Nephron progenitor cell (in vitro differentiated cells): Measurements from ENCODE around the gene PYDC2.

ENCODE experiments used
- DNase-seq: peaks from one replicate; pipeline ENCODE4 v3.0.0; 2021
- H3K27ac Mint-ChIP-seq: 2 replicates; pipeline ENCODE4 v1.8.0; 2021; ENCODE audit warnings: mild to moderate bottlenecking, moderate library complexity, mixed read lengths
- H3K27me3 Mint-ChIP-seq: 2 replicates; pipeline ENCODE4 v1.8.0; 2021; ENCODE audit warnings: mild to moderate bottlenecking, low read depth, mixed read lengths; ENCODE audit not compliant: poor library complexity
- H3K36me3 Mint-ChIP-seq: 2 replicates; pipeline ENCODE4 v1.8.0; 2021; ENCODE audit warnings: low read depth, mixed read lengths
- H3K4me1 Mint-ChIP-seq: 2 replicates; pipeline ENCODE4 v1.8.0; 2021; ENCODE audit warnings: mixed read lengths
- H3K4me3 Mint-ChIP-seq: 2 replicates; pipeline ENCODE4 v1.8.0; 2021; ENCODE audit warnings: mild to moderate bottlenecking, moderate library complexity, mixed read lengths
- H3K9me3 Mint-ChIP-seq: 2 replicates; pipeline ENCODE4 v1.8.0; 2021; ENCODE audit warnings: mild to moderate bottlenecking, moderate library complexity, mixed read lengths
- CTCF ChIP-seq: fragments of 200-600 bp; sonication (generic); IDR thresholded peaks from 2 replicates; pipeline ENCODE4 v1.5.0; 2021; ENCODE audit warnings: antibody characterized with exemption

The PYDC2 gene

GRCh38 chr3:191493336-191493735 lies 32.4 kb downstream of the PYDC2 start:
- Mint-ChIP-seq H3K9me3 (no peaks in the 10 kb centered on the region), H3K4me1 (no peaks in the 10 kb centered on the region), H3K36me3 (no peaks in the 10 kb centered on the region), H3K4me3 (no peak overlapping the region), H3K27me3 (no peaks in the 10 kb centered on the region), H3K27ac (no peak overlapping the region)
- TF ChIP-seq CTCF: no peak
- no peak for DNase-seq

- no peak overlapping the region for H3K4me3 Mint-ChIP-seq
- H3K27me3 Mint-ChIP-seq: no peaks in the 10 kb centered on the region
- no peaks in the 10 kb centered on the region for H3K36me3 Mint-ChIP-seq
- peak; percentile 40 for DNase-seq
- peaks cover 13% of the 10 kb centered on the region for H3K4me1 Mint-ChIP-seq
- peak overlapping the region; percentile 23 for H3K27ac Mint-ChIP-seq
- H3K9me3 Mint-ChIP-seq: no peaks in the 10 kb centered on the region
- no peak for TF ChIP-seq CTCF
These were observed 38.5 kb downstream of the PYDC2 start for GRCh38 chr3:191499307-191500080.

GRCh38 chr3:191500892-191501291 lies 39.9 kb downstream of the PYDC2 start:
- Mint-ChIP-seq H3K9me3 (no peaks in the 10 kb centered on the region), H3K4me1 (peaks cover 13% of the 10 kb centered on the region), H3K4me3 (no peak overlapping the region), H3K27ac (no peak overlapping the region), H3K36me3 (no peaks in the 10 kb centered on the region), H3K27me3 (no peaks in the 10 kb centered on the region)
- DNase-seq: no peak
- no peak for TF ChIP-seq CTCF

GRCh38 chr3:191502583-191502982 lies 41.6 kb downstream of the PYDC2 start:
- TF ChIP-seq CTCF: peak; percentile 38
- no peak for DNase-seq
- Mint-ChIP-seq H3K27ac (no peak overlapping the region), H3K9me3 (no peaks in the 10 kb centered on the region), H3K27me3 (no peaks in the 10 kb centered on the region), H3K36me3 (no peaks in the 10 kb centered on the region), H3K4me3 (no peak overlapping the region), H3K4me1 (peaks cover 13% of the 10 kb centered on the region)

- Mint-ChIP-seq H3K9me3 (no peaks in the 10 kb centered on the region), H3K27me3 (no peaks in the 10 kb centered on the region), H3K36me3 (no peaks in the 10 kb centered on the region), H3K27ac (no peak overlapping the region), H3K4me3 (no peak overlapping the region), H3K4me1 (peaks cover under 1% of the 10 kb centered on the region)
- TF ChIP-seq CTCF: no peak
- no peak for DNase-seq
These were observed 48.1 kb downstream of the PYDC2 start for GRCh38 chr3:191509078-191509477.
